H9 (cell line): ENCODE measurements around the gene SHH. TPM values are rescaled to one million over a fixed set of nuclear protein-coding genes. Genes with fewer than 3 reads are reported as not detected.

ENCODE experiments used
- DNase-seq: peaks from one replicate; pipeline ENCODE4 v3.0.0-alpha.2; 2017
- H2AFZ ChIP-seq: one replicate; pipeline ENCODE4 v1.6.1; 2013; ENCODE audit warnings: mild to moderate bottlenecking, low read length, control low read depth, moderate library complexity
- H2AK5ac ChIP-seq: 2 replicates; pipeline ENCODE4 v1.6.1; 2013; ENCODE audit warnings: low read length, control low read depth, mixed read lengths; ENCODE audit not compliant: insufficient read length
- H2BK120ac ChIP-seq: one replicate; pipeline ENCODE4 v1.6.1; 2013; ENCODE audit warnings: low read depth, mild to moderate bottlenecking, low read length, control low read depth, inconsistent platforms; ENCODE audit not compliant: poor library complexity, severe bottlenecking
- H2BK12ac ChIP-seq: 2 replicates; pipeline ENCODE4 v1.6.1; 2013; ENCODE audit warnings: low read length, control low read depth, mixed read lengths, low read depth; ENCODE audit not compliant: insufficient read length
- H2BK15ac ChIP-seq: 2 replicates; pipeline ENCODE4 v1.6.1; 2013; ENCODE audit warnings: low read depth, low read length, control low read depth
- H2BK20ac ChIP-seq: one replicate; pipeline ENCODE4 v1.6.1; 2013; ENCODE audit warnings: low read depth, mild to moderate bottlenecking, low read length, control low read depth, inconsistent platforms; ENCODE audit not compliant: poor library complexity, severe bottlenecking
- H2BK5ac ChIP-seq: 2 replicates; pipeline ENCODE4 v1.6.1; 2013; ENCODE audit warnings: low read length, control low read depth, mixed read lengths; ENCODE audit not compliant: insufficient read length
- H3K14ac ChIP-seq: 2 replicates; pipeline ENCODE4 v1.6.1; 2013; ENCODE audit warnings: low read length, control low read depth; ENCODE audit not compliant: insufficient read depth
- H3K18ac ChIP-seq: 2 replicates; pipeline ENCODE4 v1.6.1; 2013; ENCODE audit warnings: low read depth, mild to moderate bottlenecking, mixed read lengths, low read length, control low read depth; ENCODE audit not compliant: insufficient read length
- H3K23ac ChIP-seq: 2 replicates; pipeline ENCODE4 v1.6.1; 2013; ENCODE audit warnings: low read length, control low read depth, mixed read lengths, low read depth; ENCODE audit not compliant: insufficient read length
- H3K23me2 ChIP-seq: 2 replicates; pipeline ENCODE4 v1.6.1; 2013; ENCODE audit warnings: low read depth, mild to moderate bottlenecking, mixed read lengths, low read length, control low read depth; ENCODE audit not compliant: insufficient read length, poor library complexity, severe bottlenecking
- H3K27ac ChIP-seq: 2 replicates; pipeline ENCODE4 v1.5.1; 2013; ENCODE audit warnings: low read length, control low read depth, mixed read lengths, low read depth; ENCODE audit not compliant: insufficient read length
- H3K27me3 ChIP-seq: 2 replicates; pipeline ENCODE4 v1.6.1; 2013; ENCODE audit warnings: low read length, control low read depth, inconsistent platforms; ENCODE audit not compliant: insufficient read depth
- H3K4ac ChIP-seq: 2 replicates; pipeline ENCODE4 v1.6.1; 2013; ENCODE audit warnings: low read depth, mild to moderate bottlenecking, control low read depth, inconsistent platforms, low read length, moderate library complexity
- H3K4me1 ChIP-seq: 2 replicates; pipeline ENCODE4 v1.6.1; 2013; ENCODE audit warnings: low read length, control low read depth, inconsistent platforms; ENCODE audit not compliant: insufficient read depth
- H3K4me2 ChIP-seq: 2 replicates; pipeline ENCODE4 v1.6.1; 2013; ENCODE audit warnings: low read length, control low read depth, mixed read lengths; ENCODE audit not compliant: insufficient read length, insufficient read depth
- H3K56ac ChIP-seq: 2 replicates; pipeline ENCODE4 v1.6.1; 2013; ENCODE audit warnings: low read depth, mild to moderate bottlenecking, mixed read lengths, low read length, control low read depth; ENCODE audit not compliant: insufficient read length
- H3K79me1 ChIP-seq: 2 replicates; pipeline ENCODE4 v1.6.1; 2013; ENCODE audit warnings: low read depth, mild to moderate bottlenecking, moderate library complexity, low read length, control low read depth, inconsistent platforms; ENCODE audit not compliant: insufficient read depth, poor library complexity, severe bottlenecking
- H3K79me2 ChIP-seq: 2 replicates; pipeline ENCODE4 v1.6.1; 2013; ENCODE audit warnings: low read length, control low read depth, inconsistent platforms; ENCODE audit not compliant: insufficient read depth
- H3K9ac ChIP-seq: 2 replicates; pipeline ENCODE4 v1.6.1; 2013; ENCODE audit warnings: low read length, control low read depth, mixed read lengths; ENCODE audit not compliant: insufficient read length; ENCODE audit errors: extremely low read depth
- H3K9me3 ChIP-seq: one replicate; pipeline ENCODE4 v1.6.1; 2013; ENCODE audit warnings: low read depth, low read length, inconsistent platforms; ENCODE audit not compliant: control insufficient read depth
- H3T11ph ChIP-seq: one replicate; pipeline ENCODE4 v1.6.1; 2013; ENCODE audit warnings: mild to moderate bottlenecking, low read length, control low read depth, inconsistent platforms
- H4K20me1 ChIP-seq: one replicate; pipeline ENCODE4 v1.6.1; 2013; ENCODE audit not compliant: control insufficient read depth, insufficient read length, insufficient read depth
- H4K5ac ChIP-seq: 2 replicates; pipeline ENCODE4 v1.6.1; 2013; ENCODE audit warnings: low read depth, mild to moderate bottlenecking, mixed read lengths, low read length, control low read depth; ENCODE audit not compliant: insufficient read length
- H4K8ac ChIP-seq: replicated peaks from 2 replicates; pipeline ENCODE4 v1.6.1; 2013; ENCODE audit warnings: low read length, control low read depth, mixed read lengths, low read depth; ENCODE audit not compliant: insufficient read length
- H4K91ac ChIP-seq: 2 replicates; pipeline ENCODE4 v1.6.1; 2013; ENCODE audit warnings: low read depth, mild to moderate bottlenecking, moderate library complexity, mixed read lengths, low read length, control low read depth; ENCODE audit not compliant: insufficient read length
- H3K27ac Mint-ChIP-seq, 3 experiments: 2 replicates in 2 of 3; 3 replicates in 1 of 3; pipeline ENCODE4 v1.8.0; 2020 to 2021; ENCODE audit warnings: mixed read lengths in 3 of 3, mild to moderate bottlenecking in 1 of 3, moderate library complexity in 1 of 3
- H3K27me3 Mint-ChIP-seq: 2 replicates; pipeline ENCODE4 v1.8.0; 2021; ENCODE audit warnings: low read depth, mild to moderate bottlenecking, moderate library complexity, mixed read lengths
- H3K36me3 Mint-ChIP-seq, 3 experiments: 2 replicates in 2 of 3; 3 replicates in 1 of 3; pipeline ENCODE4 v1.8.0; 2020 to 2021; ENCODE audit warnings: low read depth in 3 of 3, mixed read lengths in 3 of 3; ENCODE audit not compliant: insufficient read depth in 1 of 3
- H3K4me1 Mint-ChIP-seq, 2 experiments: 2 replicates each; pipeline ENCODE4 v1.8.0; 2020; ENCODE audit warnings: mixed read lengths in 2 of 2
- H3K4me3 Mint-ChIP-seq, 2 experiments: 2 replicates in 1 of 2; 3 replicates in 1 of 2; pipeline ENCODE4 v1.8.0; 2020 to 2021; ENCODE audit warnings: mild to moderate bottlenecking in 2 of 2, mixed read lengths in 2 of 2, moderate library complexity in 1 of 2
- H3K9me3 Mint-ChIP-seq, 2 experiments: 2 replicates in 1 of 2; 3 replicates in 1 of 2; pipeline ENCODE4 v1.8.0; 2020; ENCODE audit warnings: mild to moderate bottlenecking in 2 of 2, mixed read lengths in 2 of 2, moderate library complexity in 1 of 2
- CTCF ChIP-seq: fragments of 200-600 bp; sonication (generic); conservative IDR thresholded peaks from 3 replicates; pipeline ENCODE4 v1.8.0; 2021; ENCODE audit warnings: antibody characterized with exemption, mild to moderate bottlenecking
- WGBS: extraction: QIAGEN DNeasy Blood & Tissue Kit; methylation state at CpG from one replicate; pipeline ENCODE4 v1.1.7; 2013; ENCODE audit warnings: missing lambda C conversion rate, low lambda C conversion rate, mixed read lengths; ENCODE audit not compliant: insufficient read length; ENCODE audit errors: extremely low coverage; 5-methylcytosine and 5-hydroxymethylcytosine counted together
- total RNA-seq: library from RNA; stranded (reverse); gene quantifications from 2 replicates; pipeline ENCODE4 v1.2.1, GENCODE V29; 2021

The SHH gene
- total RNA-seq, 1 experiment from 2014 or later, result 0.07 TPM

DNA sequence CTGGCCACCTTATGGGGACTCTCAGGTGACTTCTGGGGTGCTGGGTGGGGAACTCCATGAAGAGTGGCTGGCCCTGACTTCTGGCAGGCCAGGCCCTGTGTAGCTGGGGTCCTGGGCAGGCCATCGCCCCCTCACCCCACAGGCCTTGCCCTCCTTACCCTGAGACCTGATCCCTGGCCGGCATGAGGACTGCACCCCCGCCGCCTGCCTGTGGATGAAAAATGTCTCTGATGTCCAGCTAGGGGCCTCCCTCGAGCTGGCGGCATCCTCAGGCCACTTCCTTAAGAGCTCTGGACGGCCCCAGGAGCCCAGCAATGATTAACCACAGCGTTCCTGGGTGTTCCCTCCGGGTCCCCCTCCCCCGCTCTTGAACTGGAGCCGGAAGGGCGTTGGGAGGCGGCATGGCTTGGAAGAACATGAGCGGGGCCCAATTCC is 31.8 kb upstream of the SHH start:
- Histone ChIP-seq H2BK120ac (no peak overlapping the region), H2AK5ac (no peak overlapping the region), H3K4me1 (no peaks in the 10 kb centered on the region), H2BK20ac (no peak overlapping the region), H3K9me3 (no peaks in the 10 kb centered on the region), H4K91ac (no peak overlapping the region), H4K20me1 (no peaks in the 10 kb centered on the region), H3K23me2 (no peaks in the 10 kb centered on the region), H3K79me1 (no peaks in the 10 kb centered on the region), H3K4ac (no peak overlapping the region), H3K56ac (no peak overlapping the region), H3K27ac (no peak overlapping the region), H2BK15ac (no peak overlapping the region), H2BK5ac (no peak overlapping the region), H3K27me3 (no peaks in the 10 kb centered on the region), H4K5ac (no peak overlapping the region), H3K23ac (no peak overlapping the region), H3K18ac (no peak overlapping the region), H2BK12ac (no peak overlapping the region), H3T11ph (no peak overlapping the region), H2AFZ (no peak overlapping the region), H3K4me2 (no peak overlapping the region), H3K9ac (no peak overlapping the region), H4K8ac (no peak overlapping the region), H3K79me2 (no peaks in the 10 kb centered on the region), H3K14ac (no peak overlapping the region)
- no peak overlapping the region for H3K27ac Mint-ChIP-seq
- peaks cover 17% of the 10 kb centered on the region for H3K27me3 Mint-ChIP-seq
- no peak for TF ChIP-seq CTCF
- H3K36me3 Mint-ChIP-seq, result no peaks in the 10 kb centered on the region
- no peaks in the 10 kb centered on the region for H3K9me3 Mint-ChIP-seq
- 0 out of 4 replicates have a peak, but pooled peaks cover 0 to 2% of the 10 kb centered on the region in 2 experiments for H3K4me1 Mint-ChIP-seq
- no CpG with 5 or more reads among the region's 14 CpGs for WGBS
- DNase-seq, result no peak
- no peak overlapping the region for H3K4me3 Mint-ChIP-seq
